SH-SY5Y (cell line): ENCODE results near the gene STX4.

Experiments used
- GATA2 ChIP-seq: IDR thresholded peaks from 2 replicates; pipeline ENCODE4 v1.6.1; 2011; ENCODE audit warnings: mild to moderate bottlenecking, low read depth, low read length
- GATA3 ChIP-seq: IDR thresholded peaks from 2 replicates; pipeline ENCODE4 v1.6.1; 2011; ENCODE audit warnings: low read depth, mild to moderate bottlenecking, low read length, moderate library complexity

- TF ChIP-seq GATA3 (no peak), GATA2 (no peak)
These were observed 12.8 kb upstream of the STX4 start for GRCh38 chr16:31020536-31020935.
